ENCODE measurements around the gene SLC5A6.

The SLC5A6 gene

DNA sequence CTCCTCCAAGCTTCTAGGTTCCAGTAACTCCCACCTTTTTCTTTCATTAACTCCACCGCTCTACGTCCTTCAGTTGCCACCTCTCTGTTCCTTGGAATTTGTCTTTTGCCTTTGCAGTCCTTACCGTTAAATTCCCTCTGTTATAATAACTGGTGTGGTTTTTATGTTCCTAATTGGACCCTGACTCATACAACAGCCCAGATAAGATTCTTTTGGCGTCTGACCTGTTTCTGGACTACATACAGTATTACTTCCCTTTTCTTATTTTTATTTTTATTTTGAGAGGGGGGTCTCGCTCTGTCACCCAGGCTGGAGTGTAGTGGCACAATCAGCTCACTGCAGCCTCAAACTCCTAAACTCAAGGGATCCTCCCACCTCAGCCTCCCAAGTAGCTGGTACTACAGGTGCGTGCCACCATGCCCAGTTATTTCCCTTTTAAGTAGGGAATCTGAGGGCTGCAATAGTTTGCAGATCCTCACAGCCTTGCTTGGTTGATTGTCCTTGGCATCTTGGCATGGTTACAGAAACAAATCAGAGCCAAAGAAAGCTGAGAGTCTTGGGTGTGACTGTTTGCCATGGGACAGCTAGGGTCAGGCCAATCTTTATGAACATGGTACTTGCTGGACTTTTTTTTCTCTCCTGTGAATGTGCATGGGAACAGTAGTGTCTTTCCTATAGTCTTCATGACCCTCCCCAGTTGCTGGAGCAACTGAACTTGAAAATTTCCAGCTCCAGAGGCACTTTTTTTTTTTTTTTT is 41.3 kb downstream of the SLC5A6 start:
- DNase-seq, result no peak

GRCh38 chr2:27164960-27165763 is 46.9 kb downstream of the SLC5A6 start:
- no peak for DNase-seq

GRCh38 chr2:27162151-27163121 is 49.6 kb downstream of the SLC5A6 start:
- no peak for DNase-seq

DNA sequence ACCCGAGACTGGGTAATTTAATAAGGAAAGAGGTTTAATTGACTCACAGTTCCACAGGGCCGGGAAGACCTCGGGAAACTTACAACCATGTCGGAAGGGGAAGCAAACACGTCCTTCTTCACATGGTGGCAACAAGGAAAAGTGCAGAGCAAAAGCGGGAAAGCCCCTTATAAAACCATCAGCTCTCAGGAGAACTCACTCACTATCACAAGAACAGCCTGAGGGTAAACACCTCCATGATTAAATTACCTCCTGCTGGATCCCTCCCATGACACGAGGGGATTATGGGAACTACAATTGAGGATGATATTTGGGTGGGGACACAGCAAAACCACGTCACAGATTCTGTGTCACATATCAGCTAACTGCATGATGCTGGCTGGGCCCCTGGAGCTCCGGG is 51.9 kb downstream of the SLC5A6 start:
- no peak for DNase-seq

GRCh38 chr2:27159271-27159670 is 52.8 kb downstream of the SLC5A6 start:
- DNase-seq, result no peak

GRCh38 chr2:27158468-27158867 is 53.6 kb downstream of the SLC5A6 start:
- no peak for DNase-seq

DNA sequence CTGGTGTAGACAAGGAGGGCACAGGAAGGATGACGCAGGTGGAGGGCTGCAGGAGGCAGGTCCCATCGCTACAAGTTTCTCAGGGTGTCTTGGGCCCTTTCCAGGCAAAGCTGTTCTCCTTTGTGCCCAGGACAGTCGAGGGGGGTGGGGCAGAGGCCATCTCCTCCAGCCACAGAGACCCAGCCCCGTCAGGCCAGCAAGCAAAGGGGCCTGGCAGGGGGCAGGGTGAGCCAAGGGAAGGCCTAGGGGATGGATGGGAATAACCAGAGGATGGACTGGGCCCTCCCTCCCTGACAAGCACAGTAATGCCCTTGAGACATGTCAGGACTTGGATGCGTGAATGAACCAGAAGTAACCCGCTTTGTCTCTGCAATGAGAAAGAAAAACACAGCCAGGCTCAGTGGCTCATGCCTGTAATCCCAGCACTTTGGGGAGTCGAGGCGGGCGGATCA is 57.0 kb downstream of the SLC5A6 start:
- DNase-seq, result no peak

DNA sequence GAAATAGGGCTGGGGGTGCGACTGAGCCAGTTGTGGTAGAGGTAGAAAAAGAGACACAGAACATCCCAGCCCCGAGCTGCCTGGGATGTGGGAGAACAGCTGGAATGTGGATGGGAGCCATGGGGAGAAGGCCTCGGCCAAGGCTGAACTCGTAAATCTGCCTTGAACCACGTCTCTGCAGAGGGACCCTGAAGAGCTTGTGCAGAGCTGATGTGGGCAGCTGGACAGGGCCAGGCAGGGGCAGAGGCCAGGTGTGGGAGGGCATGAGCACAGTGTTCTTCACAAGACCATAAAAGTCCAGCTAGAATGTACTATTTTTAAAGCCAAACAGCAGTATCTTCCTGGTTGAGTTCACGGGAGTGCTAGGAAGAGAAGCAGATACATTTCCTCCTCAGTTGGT is 57.6 kb downstream of the SLC5A6 start:
- no peak for DNase-seq

DNA sequence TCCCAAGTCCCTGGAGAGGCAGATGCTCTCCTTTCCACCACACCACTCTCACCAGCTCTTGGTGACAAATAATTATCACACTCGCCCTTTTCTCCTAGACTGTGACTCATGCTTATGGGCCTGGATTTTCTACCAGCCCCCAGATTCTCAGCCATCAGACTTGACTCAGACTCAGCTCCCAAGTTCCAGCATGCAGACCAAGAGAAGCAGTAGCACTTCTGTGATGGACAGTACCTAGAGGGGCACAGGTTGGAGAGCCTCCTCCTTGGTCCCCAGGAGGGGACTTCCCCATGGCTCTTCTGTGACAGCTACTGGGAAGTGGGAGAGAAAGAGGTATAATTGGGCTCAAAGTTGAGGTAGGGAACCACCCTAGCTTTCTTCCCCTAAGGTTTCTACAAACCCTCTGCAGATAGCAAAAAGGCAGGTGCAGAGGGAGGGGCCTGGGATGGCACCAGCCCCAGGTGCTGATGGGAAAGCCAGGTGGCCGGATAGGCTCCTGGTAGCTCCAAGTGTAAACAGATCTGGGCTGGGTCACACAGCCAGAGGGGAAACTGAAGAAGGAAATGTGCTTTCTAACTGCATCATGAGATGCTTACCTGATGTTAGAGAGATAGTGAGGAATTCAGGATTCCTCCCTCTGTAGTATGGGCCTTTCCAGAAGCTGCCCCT is 59.1 kb downstream of the SLC5A6 start:
- no peak for DNase-seq

DNA sequence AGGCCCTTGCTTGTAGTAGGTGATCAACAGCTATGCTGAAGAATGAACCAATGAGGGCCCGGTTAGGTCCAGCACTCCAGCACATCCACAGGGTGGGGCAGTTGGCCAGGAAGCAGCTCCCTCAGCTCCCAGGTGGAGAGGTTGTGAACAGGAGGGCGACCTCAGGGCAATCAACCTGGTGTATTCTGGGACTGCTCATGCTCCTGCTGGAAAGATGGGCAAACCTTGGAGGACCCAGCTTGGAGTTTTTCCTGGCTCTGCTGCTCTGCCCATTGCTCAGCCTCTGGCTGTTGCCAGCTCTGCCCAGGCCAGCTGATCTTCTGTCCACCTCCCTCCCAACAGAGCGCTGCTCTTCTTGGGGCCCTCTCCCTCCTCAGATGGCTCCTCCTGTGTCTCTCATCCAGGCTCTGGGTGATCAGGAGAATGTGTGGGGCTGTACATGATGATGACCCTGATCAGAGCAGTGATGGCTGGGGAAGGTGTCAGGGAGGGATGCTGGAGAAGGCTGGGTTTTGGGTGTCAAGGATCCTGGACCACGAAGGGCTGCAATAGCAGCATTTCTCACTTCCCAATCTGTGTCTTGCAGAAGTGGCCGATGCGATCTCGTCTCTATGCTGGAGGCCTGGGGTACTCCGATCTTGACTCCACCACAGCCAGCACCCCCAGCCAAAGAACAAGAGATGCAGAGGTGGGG is 59.8 kb downstream of the SLC5A6 start:
- DNase-seq, result no peak

DNA sequence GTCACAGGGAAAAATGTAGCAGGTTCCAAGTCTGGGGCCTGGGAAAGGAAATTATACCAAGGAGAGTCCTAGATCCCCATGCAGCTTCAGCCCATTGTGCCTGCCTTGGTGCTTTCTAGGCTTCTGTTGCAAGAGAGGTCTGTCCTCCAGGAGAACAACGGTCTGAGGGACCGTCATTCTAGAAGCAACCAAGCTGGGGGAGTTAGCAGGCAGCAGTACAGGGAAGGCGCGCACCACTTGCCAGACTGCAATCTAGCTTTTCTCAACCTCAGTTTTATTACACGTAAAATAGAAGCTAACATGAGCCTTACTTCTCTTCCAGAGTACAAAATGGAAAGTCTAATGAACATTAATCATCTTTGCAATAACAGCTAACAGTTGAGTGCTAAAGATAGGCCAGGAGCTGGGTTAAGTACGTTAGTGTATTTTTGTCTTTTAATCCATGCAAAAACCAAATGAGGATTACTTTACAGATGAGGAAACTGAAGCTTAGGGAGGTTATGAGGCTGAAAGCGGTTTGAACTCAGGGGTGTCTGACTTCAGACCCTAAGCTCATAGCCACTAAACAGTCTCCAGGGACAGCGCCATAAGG is 61.3 kb downstream of the SLC5A6 start:
- no peak for DNase-seq

Measured in SIG-M5 (cell line).